ENCODE measurements around the gene SLC4A8. TPM values are rescaled to one million over a fixed set of nuclear protein-coding genes. Genes with fewer than 3 reads are reported as not detected.
"Not testable (repeated sequence)": the region's sequence is repeated elsewhere in the genome, so short reads cannot be mapped to it uniquely, and the experiment has no call there.

The SLC4A8 gene
- total and polyA plus RNA-seq, 8 donors: 0.29 to 9.7 (median 0.97) TPM

GRCh38 chr12:51512438-51512837, 87.8 kb downstream of the SLC4A8 start:
- Histone ChIP-seq H3K27ac (no peak overlapping the region), H3K36me3 (no peaks in the 10 kb centered on the region), H3K4me1 (no peaks in the 10 kb centered on the region), H3K4me3 (no peak overlapping the region), H3K27me3 (no peaks in the 10 kb centered on the region), H3K9me3 (no peaks in the 10 kb centered on the region)
- 52 to 76% (median 62%) methylated on average over 2 of the region's 2 CpGs for WGBS, 5 donors
- no peak for DNase-seq
- TF ChIP-seq CTCF (IDR thresholded peaks at IDR 0.05) (no peak), EP300 (IDR thresholded peaks at IDR 0.05) (no peak), POLR2A (IDR thresholded peaks at IDR 0.05) (no peak), POLR2AphosphoS5 (IDR thresholded peaks at IDR 0.05) (no peak)
- intact Hi-C loops (cut with DNase I; ENCODE audit: low total_unique reads): no loop called here

GRCh38 chr12:51515037-51515436, 90.4 kb downstream of the SLC4A8 start:
- H3K27ac ChIP-seq; H3K36me3 ChIP-seq; H3K4me1 ChIP-seq; intact Hi-C loops (cut with DNase I; ENCODE audit: low total_unique reads); H3K27me3 ChIP-seq; H3K4me3 ChIP-seq; H3K9me3 ChIP-seq; DNase-seq: not testable (repeated sequence)
- 90 to 96% (median 92%) methylated on average over 4 of the region's 4 CpGs for WGBS, 5 donors

GRCh38 chr12:51517316-51517715, 92.7 kb downstream of the SLC4A8 start:
- intact Hi-C loops (cut with DNase I; ENCODE audit: low total_unique reads): no loop called here
- Histone ChIP-seq H3K36me3 (no peaks in the 10 kb centered on the region), H3K4me1 (no peaks in the 10 kb centered on the region), H3K27me3 (no peaks in the 10 kb centered on the region), H3K4me3 (no peak overlapping the region), H3K9me3 (no peaks in the 10 kb centered on the region), H3K27ac (no peak overlapping the region)
- 88 to 97% (median 92%) methylated on average over 3 of the region's 3 CpGs for WGBS, 5 donors
- no peak for DNase-seq
- TF ChIP-seq CTCF (IDR thresholded peaks at IDR 0.05) (no peak), POLR2A (IDR thresholded peaks at IDR 0.05) (no peak), POLR2AphosphoS5 (IDR thresholded peaks at IDR 0.05) (no peak), EP300 (IDR thresholded peaks at IDR 0.05) (no peak)

- Histone ChIP-seq H3K9me3 (no peaks in the 10 kb centered on the region), H3K4me3 (no peak overlapping the region), H3K27ac (no peak overlapping the region), H3K4me1 (no peaks in the 10 kb centered on the region), H3K27me3 (no peaks in the 10 kb centered on the region), H3K36me3 (no peaks in the 10 kb centered on the region)
- DNase-seq: no peak
- TF ChIP-seq CTCF (IDR thresholded peaks at IDR 0.05): no peak
- no peak for TF ChIP-seq POLR2A (IDR thresholded peaks at IDR 0.05)
- TF ChIP-seq EP300 (IDR thresholded peaks at IDR 0.05): no peak
- TF ChIP-seq POLR2AphosphoS5 (IDR thresholded peaks at IDR 0.05): no peak
- intact Hi-C loops (cut with DNase I; ENCODE audit: low total_unique reads): no loop called here
- 75 to 87% (median 83%) methylated on average over 6 of the region's 6 CpGs for WGBS, 5 donors
Measured at GRCh38 chr12:51517800-51518199, 93.2 kb downstream of the SLC4A8 start.

- Histone ChIP-seq H3K4me1 (peaks cover 0 to 5% (median 4%) of the 10 kb centered on the region in 4 donors), H3K27me3 (peaks cover 0 to 7% (median 0%) of the 10 kb centered on the region in 3 donors), H3K4me3 (no peak overlapping the region), H3K36me3 (no peaks in the 10 kb centered on the region), H3K27ac (no peak overlapping the region), H3K9me3 (no peaks in the 10 kb centered on the region)
- intact Hi-C loops (cut with DNase I; ENCODE audit: low total_unique reads): no loop called here
- TF ChIP-seq CTCF (IDR thresholded peaks at IDR 0.05) (no peak), POLR2AphosphoS5 (IDR thresholded peaks at IDR 0.05) (no peak), EP300 (IDR thresholded peaks at IDR 0.05) (no peak), POLR2A (IDR thresholded peaks at IDR 0.05) (no peak)
- no peak for DNase-seq
- 90 to 95% (median 92%) methylated on average over 2 of the region's 2 CpGs for WGBS, 5 donors
Measured at GRCh38 chr12:51519755-51520154, 95.1 kb downstream of the SLC4A8 start.
